Testis (tissue), 2 donors: Measurements from ENCODE around the gene CPXM2.

Experiments
- CTCF ChIP-seq, 3 experiments: fragments of 450-650 bp in 2 of 3; fragments of 200-600 bp in 1 of 3; sonication (generic) in 1 of 3; IDR thresholded peaks; one replicate each; pipeline ENCODE4 v1.5.1; 2016 to 2019; ENCODE audit warnings: antibody characterized with exemption in 3 of 3, mild to moderate bottlenecking in 2 of 3, moderate library complexity in 1 of 3
- POLR2A ChIP-seq: fragments of 450-650 bp; IDR thresholded peaks from one replicate; pipeline ENCODE4 v1.6.1; 2017; ENCODE audit warnings: antibody characterized with exemption, mild to moderate bottlenecking, moderate library complexity

- no peak for TF ChIP-seq CTCF (IDR thresholded peaks at IDR 0.05)
- no peak for TF ChIP-seq POLR2A
These were observed 29.0 kb downstream of the CPXM2 start for GRCh38 chr10:123862421-123863182.
